T-helper 22 cell (primary cell): ENCODE results near the gene BGLAP.

Experiments used
- DNase-seq: peaks from one replicate; pipeline ENCODE4 v3.0.0-alpha.2; 2020; ENCODE audit warnings: low read depth

BGLAP gene

GRCh38 chr1:156258859-156259258 lies 16.9 kb downstream of the BGLAP start:
- DNase-seq = no peak

- no peak for DNase-seq
These were observed 17.8 kb downstream of the BGLAP start for GRCh38 chr1:156259805-156260204.

- DNase-seq = no peak
These were observed 18.9 kb downstream of the BGLAP start for GRCh38 chr1:156260896-156261295.

GRCh38 chr1:156262461-156263287 lies 20.7 kb downstream of the BGLAP start:
- no peak for DNase-seq

GRCh38 chr1:156263288-156263655 lies 21.3 kb downstream of the BGLAP start:
- no peak for DNase-seq

GRCh38 chr1:156266051-156266450 lies 24.1 kb downstream of the BGLAP start:
- no peak for DNase-seq

GRCh38 chr1:156268336-156268735 lies 26.4 kb downstream of the BGLAP start:
- no peak for DNase-seq

- DNase-seq = no peak
These were observed 28.3 kb downstream of the BGLAP start for GRCh38 chr1:156270314-156270713.

- no peak for DNase-seq
These were observed 34.5 kb downstream of the BGLAP start for GRCh38 chr1:156276532-156276931.

GRCh38 chr1:156276966-156277381 lies 35.0 kb downstream of the BGLAP start:
- no peak for DNase-seq

GRCh38 chr1:156279837-156280236 lies 37.9 kb downstream of the BGLAP start:
- DNase-seq = no peak

- DNase-seq = no peak
These were observed 39.3 kb downstream of the BGLAP start for GRCh38 chr1:156281281-156281680.

- no peak for DNase-seq
These were observed 39.9 kb downstream of the BGLAP start for GRCh38 chr1:156281693-156282478.

GRCh38 chr1:156282479-156283222 lies 40.7 kb downstream of the BGLAP start, which contains the start of gene SMG5:
TSS of gene SMG5 (minus strand) at chr1:156282825. CDS start at chr1:156282680, 145 bp downstream.
- peak; percentile 95 for DNase-seq

GRCh38 chr1:156283521-156283920 lies 41.5 kb downstream of the BGLAP start:
- DNase-seq = no peak

- DNase-seq = no peak
These were observed 42.1 kb downstream of the BGLAP start, which contains the start of gene TMEM79 for GRCh38 chr1:156284112-156284511. TSS of gene TMEM79 (plus strand) at chr1:156284325. CDS start at chr1:156285227, 902 bp downstream.

GRCh38 chr1:156284757-156285156 lies 42.8 kb downstream of the BGLAP start:
- no peak for DNase-seq

GRCh38 chr1:156285437-156285836 lies 43.5 kb downstream of the BGLAP start:
- no peak for DNase-seq

GRCh38 chr1:156286061-156286460 lies 44.1 kb downstream of the BGLAP start:
- no peak for DNase-seq

GRCh38 chr1:156289857-156290256 lies 47.9 kb downstream of the BGLAP start:
- DNase-seq = no peak

- no peak for DNase-seq
These were observed 49.5 kb downstream of the BGLAP start for GRCh38 chr1:156291226-156292061.
